Bone marrow (tissue), 2 donors: ENCODE results near the gene GAPVD1.
"Not testable (repeated sequence)": the region's sequence is repeated elsewhere in the genome, so short reads cannot be mapped to it uniquely, and the experiment has no call there.

ENCODE experiments used
- DNase-seq, 2 donors: peaks; one replicate each; lab custom pipeline; 2025; lab: John Stamatoyannopoulos, UW

GAPVD1 gene

DNA sequence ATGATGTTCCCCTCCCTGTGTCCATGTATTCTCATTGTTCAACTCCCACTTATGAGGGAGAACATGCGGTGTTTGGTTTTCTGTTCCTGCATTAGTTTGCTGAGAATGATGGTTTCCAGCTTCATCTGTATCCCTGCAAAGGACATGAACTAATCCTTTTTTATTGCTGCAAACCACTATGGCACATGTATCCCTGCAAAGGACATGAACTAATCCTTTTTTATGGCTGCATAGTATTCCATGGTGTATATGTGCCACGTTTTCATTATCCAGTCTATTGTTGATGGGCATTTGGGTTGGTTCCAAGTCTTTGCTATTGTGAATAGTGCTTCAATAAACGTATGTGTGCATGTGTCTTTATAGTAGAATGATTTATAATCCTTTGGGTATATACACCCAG, 54.7 kb downstream of the GAPVD1 start:
- not testable (repeated sequence) for DNase-seq

GRCh38 chr9:125317704-125318103, 56.1 kb downstream of the GAPVD1 start:
- no peak for DNase-seq

DNA sequence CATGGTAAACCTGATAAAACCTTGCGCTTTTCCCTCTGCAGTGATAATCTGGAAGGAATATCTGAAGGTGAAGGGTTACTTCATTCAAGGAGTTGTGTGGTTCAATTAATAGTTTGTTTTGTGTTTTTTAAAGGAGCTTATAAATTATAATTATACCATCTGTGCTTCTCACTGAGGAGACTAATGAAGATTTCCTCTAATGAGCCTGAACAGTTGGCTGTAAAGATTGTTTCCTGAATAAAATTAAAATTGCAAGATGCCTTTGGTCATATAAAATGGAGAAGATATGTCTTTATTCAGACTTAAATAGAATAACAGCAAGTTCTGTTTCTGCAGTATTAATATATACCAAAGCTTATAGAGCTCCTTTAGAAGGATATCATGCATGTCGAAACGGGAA, 59.9 kb downstream of the GAPVD1 start:
- DNase-seq = no peak

GRCh38 chr9:125323615-125324014, 62.0 kb downstream of the GAPVD1 start:
- no peak for DNase-seq

DNA sequence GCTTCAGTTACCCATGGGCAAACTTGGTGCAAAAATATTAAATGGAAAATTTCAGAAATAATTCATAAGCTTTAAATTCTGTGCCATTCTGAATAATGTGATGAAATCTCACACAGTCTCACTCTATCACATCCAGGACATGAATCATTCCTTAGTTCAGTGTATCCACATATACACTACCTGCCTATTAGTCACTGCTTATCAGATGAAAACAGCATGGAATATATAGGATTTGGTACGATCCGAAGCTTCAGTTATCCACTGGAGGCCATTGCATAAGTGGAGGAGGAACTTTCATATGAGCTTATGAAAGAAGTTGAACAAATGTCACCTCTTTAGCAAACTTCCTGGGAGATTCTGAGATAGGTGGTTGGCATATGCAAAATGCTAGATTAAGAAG, 64.2 kb downstream of the GAPVD1 start:
- DNase-seq = no peak

- DNase-seq = no peak
Observed at GRCh38 chr9:125329978-125330377, 68.4 kb downstream of the GAPVD1 start.

DNA sequence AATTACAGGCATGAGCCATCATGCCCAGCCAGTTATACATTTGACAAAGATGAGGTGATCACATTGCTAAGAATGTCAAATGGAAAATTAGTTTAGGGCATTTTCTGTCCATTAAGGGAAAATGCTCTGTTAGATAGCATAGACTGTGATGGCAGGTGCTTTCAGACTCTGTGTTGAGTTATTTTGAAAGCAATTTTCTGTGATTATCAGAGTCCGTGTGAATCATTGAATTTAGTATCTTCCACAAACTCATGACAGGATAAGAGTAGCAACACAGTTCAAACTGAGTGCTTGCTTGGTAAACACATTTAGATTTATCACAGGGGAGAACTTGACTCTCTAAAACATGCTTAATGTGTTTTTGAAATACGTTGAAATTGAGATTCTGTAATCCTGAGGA, 69.0 kb downstream of the GAPVD1 start:
- no peak for DNase-seq

- DNase-seq = no peak
Observed at GRCh38 chr9:125332527-125332926, 70.9 kb downstream of the GAPVD1 start.

DNA sequence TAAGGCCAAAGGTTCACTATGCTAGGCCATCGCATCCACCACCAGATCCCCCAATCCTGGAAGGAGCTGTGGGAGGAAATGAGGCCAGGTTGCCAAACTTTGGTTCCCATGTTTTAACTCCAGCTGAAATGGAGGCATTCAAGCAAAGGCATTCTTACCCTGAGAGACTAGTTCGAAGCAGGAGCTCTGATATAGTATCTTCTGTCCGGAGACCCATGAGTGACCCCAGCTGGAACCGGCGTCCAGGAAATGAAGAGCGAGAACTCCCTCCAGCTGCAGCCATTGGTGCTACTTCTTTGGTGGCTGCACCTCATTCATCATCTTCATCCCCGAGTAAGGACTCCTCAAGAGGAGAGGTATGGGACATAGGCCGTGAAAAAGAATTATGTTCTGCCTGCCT, 75.6 kb downstream of the GAPVD1 start:
- no peak for DNase-seq

DNA sequence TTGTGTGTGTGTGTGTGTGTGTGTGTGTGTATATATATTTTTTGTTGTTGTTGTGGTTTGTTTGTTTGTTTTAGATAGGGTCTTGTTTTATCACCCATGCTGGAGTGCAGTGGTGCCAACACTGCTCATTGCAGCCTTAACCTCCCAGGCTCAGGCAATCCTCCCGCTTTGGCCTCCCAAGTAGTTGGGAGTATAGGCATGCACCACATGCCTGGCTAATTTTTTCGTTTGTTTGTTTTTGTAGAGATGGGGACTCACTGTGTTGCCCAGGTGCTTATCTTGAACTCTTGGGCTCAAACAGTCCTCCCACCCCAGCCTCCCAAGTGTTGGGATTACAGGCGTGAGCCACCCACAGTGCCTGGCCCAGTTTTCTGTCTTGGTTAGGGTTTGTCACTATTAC, 77.3 kb downstream of the GAPVD1 start:
- no peak for DNase-seq

DNA sequence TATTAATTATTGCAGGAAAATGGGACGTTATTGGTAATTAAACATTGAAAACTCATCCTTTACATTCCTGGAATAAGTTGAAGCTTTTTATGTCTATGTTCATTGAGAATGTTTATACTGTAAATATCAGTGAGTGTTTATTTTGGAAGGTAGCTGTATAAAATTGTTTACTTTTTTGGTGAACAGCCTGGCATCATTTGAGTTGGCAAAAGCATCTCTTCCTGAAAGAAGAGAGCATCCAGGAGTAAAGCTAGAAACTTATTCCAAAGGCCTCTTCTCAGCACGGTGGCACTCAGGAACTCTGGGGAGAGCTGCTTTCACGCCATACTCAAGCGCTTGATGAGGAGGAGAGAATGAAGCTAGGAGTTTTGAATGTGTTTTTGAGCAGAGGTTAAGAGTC, 79.9 kb downstream of the GAPVD1 start:
- no peak for DNase-seq

DNA sequence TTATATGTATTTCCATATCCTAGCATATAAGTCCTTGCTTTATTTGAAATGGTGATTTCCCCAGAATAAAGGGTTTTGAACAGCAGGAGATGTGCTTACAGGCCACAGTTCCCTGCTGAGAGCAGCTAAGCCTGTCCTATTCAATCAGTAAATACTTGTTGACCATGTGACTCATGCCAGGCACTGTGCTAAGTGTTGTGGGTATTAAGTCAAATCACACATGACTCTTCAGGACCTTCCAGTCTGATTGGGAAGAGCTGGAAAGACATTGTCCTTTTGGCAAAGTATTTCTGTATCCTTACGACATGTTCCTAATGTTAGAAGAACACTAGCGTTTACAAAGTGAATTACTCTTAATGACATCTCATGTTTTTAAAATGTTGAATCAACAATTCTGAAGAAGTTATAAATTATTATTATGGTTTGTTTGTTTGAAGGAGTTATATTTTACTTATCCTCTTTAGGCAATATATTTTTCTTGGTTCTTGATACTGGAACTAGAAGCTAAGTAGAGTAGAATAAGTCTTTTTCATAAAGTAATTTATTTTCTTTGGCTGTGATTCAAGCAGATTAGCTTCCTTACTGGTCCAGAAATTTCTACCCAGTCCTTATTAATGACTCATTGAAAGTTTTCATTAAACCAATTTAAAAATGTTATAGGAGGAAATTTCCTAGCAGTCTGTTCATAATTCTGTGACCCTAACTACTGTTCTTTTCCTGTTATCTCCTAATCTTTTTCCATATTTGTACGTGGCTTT, 82.1 kb downstream of the GAPVD1 start:
- no peak for DNase-seq

GRCh38 chr9:125346080-125346732, 84.6 kb downstream of the GAPVD1 start:
- DNase-seq = no peak

GRCh38 chr9:125355601-125356000, 94.0 kb downstream of the GAPVD1 start:
- DNase-seq = no peak

DNA sequence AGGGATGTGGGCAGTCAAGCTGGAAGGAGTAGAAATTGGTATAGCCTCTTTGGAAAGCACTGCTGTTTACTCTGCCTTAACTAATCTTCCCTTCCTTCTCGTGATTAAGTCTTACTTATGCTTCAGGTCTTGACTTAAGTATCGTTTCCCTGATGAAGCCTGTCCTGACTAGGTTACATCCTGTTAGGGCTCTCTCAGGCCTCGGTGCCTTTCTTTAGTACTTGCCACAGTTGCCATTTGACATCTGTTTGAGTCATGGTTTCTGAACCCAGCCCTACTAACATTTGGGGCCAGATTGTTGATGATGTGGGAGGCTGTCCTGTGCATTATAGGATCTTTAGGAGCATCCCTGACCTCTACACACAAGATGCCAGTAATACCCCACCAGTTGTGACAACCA, 94.4 kb downstream of the GAPVD1 start:
- no peak for DNase-seq

GRCh38 chr9:125359011-125359410, 97.4 kb downstream of the GAPVD1 start:
- DNase-seq = no peak

- no peak for DNase-seq
Observed at GRCh38 chr9:125360601-125361000, 99.0 kb downstream of the GAPVD1 start.

- no peak for DNase-seq
Observed at GRCh38 chr9:125361837-125362531, 100.4 kb downstream of the GAPVD1 start.

DNA sequence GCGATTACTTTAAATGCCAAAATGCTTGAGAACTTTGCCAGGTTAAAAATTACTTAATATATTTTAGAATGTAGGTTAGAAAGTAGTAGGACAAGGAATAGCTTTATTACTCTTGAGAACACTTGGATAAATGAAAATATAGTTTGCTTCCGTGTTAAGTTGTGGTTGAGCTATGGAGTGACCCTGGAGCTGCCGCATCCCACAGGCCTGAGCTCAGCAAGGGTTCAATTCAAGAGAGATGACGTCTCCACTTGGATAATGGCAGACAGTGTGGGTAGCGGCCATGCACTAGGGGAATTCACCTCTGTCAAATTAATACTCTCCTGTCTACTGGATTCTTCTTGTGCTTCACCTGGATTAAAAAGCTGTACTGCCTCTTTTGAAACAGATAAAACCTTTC, 105.0 kb downstream of the GAPVD1 start:
- DNase-seq = no peak

DNA sequence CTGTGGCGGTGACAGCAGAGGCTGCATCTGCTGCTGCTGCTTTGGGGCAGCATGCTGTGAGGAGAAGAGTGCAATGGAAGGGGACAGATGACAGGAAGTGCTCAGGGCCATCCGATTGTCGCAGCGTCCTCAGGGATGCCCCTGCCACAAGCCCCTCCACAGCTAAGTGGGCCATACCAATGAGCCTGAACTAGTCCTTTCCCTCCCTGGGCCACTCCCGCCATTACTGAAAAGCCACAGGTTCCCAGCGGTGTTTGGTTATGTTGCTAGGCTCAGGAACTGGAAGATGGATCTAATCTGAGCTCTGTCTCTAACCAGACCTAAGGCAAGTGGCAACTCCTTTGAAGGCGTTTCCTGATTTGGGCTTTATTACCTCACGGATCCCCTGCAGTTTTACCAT, 109.2 kb downstream of the GAPVD1 start:
- DNase-seq = no peak

DNA sequence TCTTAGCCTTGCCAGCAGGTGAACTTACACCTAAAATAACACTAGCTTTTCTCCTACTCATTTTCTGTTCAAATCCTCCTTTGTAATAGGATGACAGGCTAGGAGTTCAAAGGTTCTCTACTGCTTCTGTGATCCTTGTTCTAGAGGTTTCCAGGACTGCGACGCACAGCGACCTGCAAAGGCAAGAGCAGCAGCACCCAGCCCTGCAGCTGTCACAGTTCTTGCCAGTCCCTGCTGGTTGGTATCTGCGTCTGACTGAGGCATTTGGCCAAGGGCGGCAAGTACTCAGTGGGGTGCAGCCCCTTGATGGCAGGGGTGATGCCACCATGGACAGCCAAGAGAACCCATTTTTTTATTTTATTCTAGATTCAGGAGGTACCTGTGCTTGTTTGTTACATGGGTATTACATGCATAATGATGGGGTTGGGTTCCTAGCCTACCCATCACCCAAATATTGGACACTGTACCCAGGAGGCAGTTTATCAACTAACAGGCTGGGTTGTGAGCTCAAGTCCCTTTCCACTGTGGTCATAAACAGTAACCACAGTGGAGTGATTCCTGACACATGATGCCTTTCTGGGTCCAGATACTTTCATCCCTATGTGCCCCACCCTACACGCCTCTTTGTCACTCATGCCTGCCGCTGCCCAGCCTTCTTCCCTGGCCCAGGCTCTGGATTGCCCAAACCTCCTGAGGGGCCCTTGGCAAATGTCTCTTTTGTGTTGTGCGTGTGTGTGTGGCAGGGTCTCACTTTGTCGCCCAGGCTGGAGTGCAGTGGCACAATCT, 111.0 kb downstream of the GAPVD1 start:
- no peak for DNase-seq
